Uterus (tissue), 4 donors: ENCODE results near the gene HOATZ. TPM values are rescaled to one million over a fixed set of nuclear protein-coding genes. Genes with fewer than 3 reads are reported as not detected.
A peak's percentile ranks its signal among the peaks of the same experiment; 100 is the strongest.

Experiments used
- DNase-seq, 2 donors: peaks; one replicate each; pipeline ENCODE4 v3.0.0-alpha.2; 2019 to 2020
- H3K27ac ChIP-seq, 2 donors: fragments of 200-600 bp; sonication (generic); 1 replicate in 1 of 2; 2 replicates in 1 of 2; pipeline ENCODE4 v1.5.1; 2016 to 2018
- H3K27me3 ChIP-seq, 2 donors: fragments of 200-600 bp; sonication (generic); one replicate each; pipeline ENCODE4 v1.5.1; 2018 to 2019; ENCODE audit warnings: control low read depth in 1 of 2
- H3K36me3 ChIP-seq, 2 donors: fragments of 200-600 bp; sonication (generic); one replicate each; pipeline ENCODE4 v1.5.1; 2019; ENCODE audit warnings: control low read depth in 1 of 2
- H3K4me1 ChIP-seq, 2 donors: fragments of 200-600 bp; sonication (generic); one replicate each; pipeline ENCODE4 v1.5.1; 2018 to 2019; ENCODE audit warnings: control low read depth in 1 of 2
- H3K4me3 ChIP-seq, 2 donors: fragments of 200-600 bp; sonication (generic); 1 replicate in 1 of 2; 2 replicates in 1 of 2; pipeline ENCODE4 v1.5.1; 2018 to 2019; ENCODE audit warnings: mild to moderate bottlenecking in 1 of 2
- H3K9me3 ChIP-seq, 2 donors: fragments of 200-600 bp; sonication (generic); one replicate each; pipeline ENCODE4 v1.5.1; 2019; ENCODE audit warnings: control low read depth in 1 of 2
- POLR2A ChIP-seq, 2 donors: fragments of 450-650 bp; IDR thresholded peaks; one replicate each; pipeline ENCODE4 v1.6.1; 2016; ENCODE audit warnings: antibody characterized with exemption in 2 of 2, mild to moderate bottlenecking in 1 of 2, moderate library complexity in 1 of 2
- intact Hi-C: fragments of 100-400 bp; cut with DNase I; formaldehyde crosslinking; loops from one replicate; pipeline ENCODE4 v1.15.1; 2023; ENCODE audit warnings: low total_unique reads
- total RNA-seq, 4 donors: library from RNA; depleted of rRNA in 3 of 4; stranded (reverse); fragments of >200 nt in 3 of 4; gene quantifications; one replicate each; pipeline versions ENCODE4 v1.1.0 to v1.2.4, GENCODE V29; 2014 to 2023
- TF ChIP-seq, protein P1 (sequence below), 4 experiments: fragments of 200-600 bp in 2 of 4; fragments of 450-650 bp in 2 of 4; sonication (generic) in 2 of 4; IDR thresholded peaks; one replicate each; pipeline ENCODE4 v1.5.1; 2016 to 2019; ENCODE audit warnings: antibody characterized with exemption in 4 of 4, mild to moderate bottlenecking in 2 of 4, moderate library complexity in 1 of 4
- donor health status: DM: yes; HTN: yes; CAD: no.

Gene HOATZ
- total RNA-seq, 4 donors from 2014 or later = 0.88 to 2.7 (median 2.6) TPM; not detected in 1

DNA sequence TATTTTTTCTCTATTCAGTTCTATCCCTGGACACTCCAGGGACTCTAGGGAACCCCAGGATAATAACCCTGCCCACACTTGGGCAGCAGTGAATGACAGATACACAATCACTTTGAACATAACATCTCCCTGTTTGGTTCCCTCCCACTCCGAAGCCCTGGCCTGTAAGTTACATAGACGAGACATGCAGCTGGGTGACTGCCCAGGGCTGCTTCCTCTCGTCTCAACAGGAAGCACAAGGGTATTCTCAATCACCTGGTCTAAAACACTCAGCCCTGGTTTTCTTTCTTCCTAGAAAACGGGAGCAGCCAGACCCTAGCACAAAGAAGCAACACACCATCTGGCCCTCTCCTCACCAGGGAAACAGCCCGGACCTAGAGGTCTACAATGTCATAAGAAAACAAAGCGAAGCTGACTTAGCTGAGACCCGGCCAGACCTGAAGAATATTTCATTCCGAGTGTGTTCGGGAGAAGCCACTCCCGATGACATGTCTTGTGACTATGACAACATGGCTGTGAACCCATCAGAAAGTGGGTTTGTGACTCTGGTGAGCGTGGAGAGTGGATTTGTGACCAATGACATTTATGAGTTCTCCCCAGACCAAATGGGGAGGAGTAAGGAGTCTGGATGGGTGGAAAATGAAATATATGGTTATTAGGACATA, 45.4 kb downstream of the HOATZ start:
- Histone ChIP-seq H3K4me1 (no peaks in the 10 kb centered on the region), H3K27me3 (no peaks in the 10 kb centered on the region), H3K36me3 (no peaks in the 10 kb centered on the region), H3K9me3 (no peaks in the 10 kb centered on the region), H3K27ac (peak overlapping the region in 1 of 2 donors; percentile 47), H3K4me3 (no peak overlapping the region)
- TF ChIP-seq, protein P1, sequence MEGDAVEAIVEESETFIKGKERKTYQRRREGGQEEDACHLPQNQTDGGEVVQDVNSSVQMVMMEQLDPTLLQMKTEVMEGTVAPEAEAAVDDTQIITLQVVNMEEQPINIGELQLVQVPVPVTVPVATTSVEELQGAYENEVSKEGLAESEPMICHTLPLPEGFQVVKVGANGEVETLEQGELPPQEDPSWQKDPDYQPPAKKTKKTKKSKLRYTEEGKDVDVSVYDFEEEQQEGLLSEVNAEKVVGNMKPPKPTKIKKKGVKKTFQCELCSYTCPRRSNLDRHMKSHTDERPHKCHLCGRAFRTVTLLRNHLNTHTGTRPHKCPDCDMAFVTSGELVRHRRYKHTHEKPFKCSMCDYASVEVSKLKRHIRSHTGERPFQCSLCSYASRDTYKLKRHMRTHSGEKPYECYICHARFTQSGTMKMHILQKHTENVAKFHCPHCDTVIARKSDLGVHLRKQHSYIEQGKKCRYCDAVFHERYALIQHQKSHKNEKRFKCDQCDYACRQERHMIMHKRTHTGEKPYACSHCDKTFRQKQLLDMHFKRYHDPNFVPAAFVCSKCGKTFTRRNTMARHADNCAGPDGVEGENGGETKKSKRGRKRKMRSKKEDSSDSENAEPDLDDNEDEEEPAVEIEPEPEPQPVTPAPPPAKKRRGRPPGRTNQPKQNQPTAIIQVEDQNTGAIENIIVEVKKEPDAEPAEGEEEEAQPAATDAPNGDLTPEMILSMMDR (IDR thresholded peaks at IDR 0.05) = no peak
- TF ChIP-seq POLR2A (IDR thresholded peaks at IDR 0.05) = no peak
- intact Hi-C loops = no loop called here
- DNase-seq = no peak

DNA sequence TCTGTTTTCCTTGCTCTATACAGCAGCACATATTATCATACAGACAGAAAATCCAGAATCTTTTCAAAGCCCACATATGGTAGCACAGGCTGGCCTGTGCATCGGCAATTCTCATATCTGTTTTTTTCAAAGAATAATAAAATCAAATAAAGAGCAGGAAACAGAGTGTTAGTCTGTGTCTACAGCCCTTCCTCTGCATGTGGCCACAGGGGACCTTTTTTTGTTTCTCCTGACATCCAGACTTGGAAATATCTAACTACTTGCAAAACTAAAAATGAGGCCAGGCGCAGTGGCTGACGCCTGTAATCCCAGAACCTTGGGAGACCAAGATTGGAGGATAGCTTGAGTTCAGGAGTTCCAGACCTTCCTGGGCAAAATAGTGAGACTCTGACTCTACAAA, 46.2 kb downstream of the HOATZ start:
- TF ChIP-seq, protein P1 (IDR thresholded peaks at IDR 0.05) = no peak
- no peak for TF ChIP-seq POLR2A (IDR thresholded peaks at IDR 0.05)
- Histone ChIP-seq H3K27ac (peak overlapping the region in 1 of 2 donors; percentile 50), H3K4me3 (no peak overlapping the region), H3K27me3 (no peaks in the 10 kb centered on the region), H3K36me3 (no peaks in the 10 kb centered on the region), H3K4me1 (no peaks in the 10 kb centered on the region), H3K9me3 (no peaks in the 10 kb centered on the region)
- DNase-seq = no peak
- intact Hi-C loops = no loop called here

DNA sequence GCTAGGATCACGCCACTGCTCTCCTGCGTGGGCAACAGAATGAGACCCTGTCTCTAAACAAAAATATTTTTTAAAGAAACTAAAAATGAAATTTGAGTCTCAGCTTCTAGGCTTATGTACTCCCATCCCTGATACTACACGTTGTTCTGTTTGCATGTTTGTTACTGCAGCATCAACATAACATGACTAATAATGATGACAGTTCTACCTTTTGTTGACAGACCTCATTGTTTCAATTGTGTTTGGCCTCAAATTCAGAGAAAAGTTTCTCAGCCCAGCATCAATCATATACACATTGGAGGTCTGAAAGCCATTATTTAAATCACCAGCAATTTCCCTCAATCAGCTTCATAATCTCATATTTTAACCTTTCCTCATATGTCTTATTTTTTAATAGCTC, 46.7 kb downstream of the HOATZ start:
- intact Hi-C loops = no loop called here
- no peak for TF ChIP-seq POLR2A (IDR thresholded peaks at IDR 0.05)
- TF ChIP-seq, protein P1 (IDR thresholded peaks at IDR 0.05) = no peak
- peak overlapping the region; percentile 18 to 50 for H3K27ac ChIP-seq

DNA sequence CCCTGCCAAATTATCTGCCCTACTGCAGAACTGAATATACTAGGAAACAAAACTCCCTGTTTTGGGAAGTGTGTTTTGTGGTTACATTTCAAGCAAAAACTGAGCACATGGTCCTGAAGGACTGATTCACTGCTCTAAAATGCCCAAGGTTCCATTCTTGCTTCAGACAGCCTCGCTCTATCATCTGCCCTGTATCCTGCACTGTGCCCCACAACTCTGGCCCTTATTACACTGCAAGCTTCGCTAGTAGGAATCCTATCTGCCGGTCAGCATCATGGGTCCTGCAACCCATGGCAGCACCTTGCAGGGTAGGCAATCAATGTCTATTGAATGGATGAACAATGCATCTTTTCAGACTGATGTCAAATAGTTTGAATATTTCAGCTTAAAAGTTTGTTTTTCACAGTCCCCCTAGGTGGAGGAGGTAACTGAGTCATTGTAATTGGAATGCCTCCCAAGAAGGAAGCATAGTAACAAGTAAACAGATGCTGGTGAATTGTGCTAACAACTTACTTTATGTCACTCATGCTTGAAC, 47.3 kb downstream of the HOATZ start:
- TF ChIP-seq, protein P1 (IDR thresholded peaks at IDR 0.05) = no peak
- TF ChIP-seq POLR2A (IDR thresholded peaks at IDR 0.05) = no peak
- peak overlapping the region; percentile 18 to 50 for H3K27ac ChIP-seq
- no peak overlapping the region for H3K4me3 ChIP-seq
- no peaks in the 10 kb centered on the region for H3K9me3 ChIP-seq
- intact Hi-C loops = no loop called here
- H3K27me3 ChIP-seq = no peaks in the 10 kb centered on the region
- H3K36me3 ChIP-seq = no peaks in the 10 kb centered on the region
- H3K4me1 ChIP-seq = no peaks in the 10 kb centered on the region
- no peak for DNase-seq

More for the DNA sequence above, 46.7 kb downstream of the HOATZ start:
- Histone ChIP-seq H3K9me3 (no peaks in the 10 kb centered on the region), H3K27me3 (no peaks in the 10 kb centered on the region), H3K36me3 (no peaks in the 10 kb centered on the region), H3K4me3 (no peak overlapping the region), H3K4me1 (no peaks in the 10 kb centered on the region)
- no peak for DNase-seq

DNA sequence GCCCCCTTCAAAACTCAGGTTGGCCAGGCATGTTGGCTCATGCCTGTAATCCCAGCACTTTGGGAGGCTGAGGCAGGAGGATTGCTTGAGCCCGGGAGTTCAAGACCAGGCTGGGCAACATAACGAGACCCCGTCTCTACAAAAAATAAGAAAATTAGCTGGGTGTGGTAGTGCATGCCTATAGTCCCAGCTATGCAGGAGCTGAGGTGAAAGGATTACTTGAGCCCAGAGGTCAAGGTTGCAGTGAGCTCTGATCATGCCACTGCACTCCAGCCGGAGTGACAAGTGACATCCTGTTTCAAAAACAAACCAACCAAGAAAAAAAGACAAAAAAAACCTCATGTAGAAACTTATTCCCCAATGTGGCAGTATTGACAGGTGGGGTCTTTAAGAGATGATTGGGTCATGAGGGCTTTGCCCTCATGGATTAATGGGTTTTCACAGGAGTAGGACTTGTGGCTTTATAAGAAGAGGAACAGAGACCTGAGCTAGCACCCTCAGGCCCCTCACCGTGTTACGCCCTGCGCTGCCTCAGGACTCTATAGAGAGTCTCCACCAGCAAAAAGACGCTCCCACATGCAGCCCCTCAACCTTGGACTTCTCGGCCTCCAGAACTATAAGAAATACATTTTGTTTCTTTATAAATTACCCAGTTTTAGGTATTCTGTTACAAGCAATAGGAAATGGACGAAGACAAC, 48.3 kb downstream of the HOATZ start:
- Histone ChIP-seq H3K36me3 (no peaks in the 10 kb centered on the region), H3K27me3 (no peaks in the 10 kb centered on the region), H3K4me3 (no peak overlapping the region), H3K4me1 (no peaks in the 10 kb centered on the region), H3K9me3 (no peaks in the 10 kb centered on the region), H3K27ac (peak overlapping the region; percentile 18 to 50)
- TF ChIP-seq, protein P1 (IDR thresholded peaks at IDR 0.05) = no peak
- TF ChIP-seq POLR2A (IDR thresholded peaks at IDR 0.05) = no peak
- intact Hi-C loops = no loop called here
- no peak for DNase-seq
